Sigmoid colon (tissue), 4 donors: Measurements from ENCODE around the gene SHISAL1.

Experiments
- CTCF ChIP-seq, 4 experiments: fragments of 450-650 bp in 3 of 4; fragments of 200-600 bp in 1 of 4; IDR thresholded peaks; one replicate each; pipeline ENCODE4 v1.5.1; 2016 to 2019; ENCODE audit warnings: antibody characterized with exemption in 4 of 4, mild to moderate bottlenecking in 3 of 4, moderate library complexity in 2 of 4
- POLR2A ChIP-seq, 2 donors: fragments of 450-650 bp; IDR thresholded peaks; one replicate each; pipeline ENCODE4 v1.6.1; 2016; ENCODE audit warnings: antibody characterized with exemption in 2 of 2, mild to moderate bottlenecking in 2 of 2, moderate library complexity in 2 of 2
- POLR2AphosphoS5 ChIP-seq, 4 donors: sonication (generic); formaldehyde crosslinking; IDR thresholded peaks; one replicate each; pipeline ENCODE4 v1.6.1; 2017; ENCODE audit warnings: antibody characterized with exemption in 4 of 4

GRCh38 chr22:44355716-44356070 lies 42.9 kb upstream of the SHISAL1 start:
- TF ChIP-seq POLR2A (IDR thresholded peaks at IDR 0.05), result no peak
- no peak for TF ChIP-seq POLR2AphosphoS5 (IDR thresholded peaks at IDR 0.05)
- TF ChIP-seq CTCF (IDR thresholded peaks at IDR 0.05), result no peak
